Stimulated activated CD4-positive, alpha-beta T cell treated with anti-CD3 and anti-CD28 coated beads, Interleukin-12 subunit alpha, Interleukin-12 subunit beta, amount 100 ng/mL, for 48 hours (primary cell): ENCODE measurements around the gene FKRP.
A peak's percentile ranks its signal among the peaks of the same experiment; 100 is the strongest.
"Not testable (repeated sequence)": the region's sequence is repeated elsewhere in the genome, so short reads cannot be mapped to it uniquely, and the experiment has no call there.

ENCODE experiments used
- DNase-seq, 3 donors: peaks; one replicate each; pipeline ENCODE4 v3.0.0-alpha.2; 2020; ENCODE audit warnings: low read depth in 2 of 3, low spot score in 1 of 3

Gene FKRP

DNA sequence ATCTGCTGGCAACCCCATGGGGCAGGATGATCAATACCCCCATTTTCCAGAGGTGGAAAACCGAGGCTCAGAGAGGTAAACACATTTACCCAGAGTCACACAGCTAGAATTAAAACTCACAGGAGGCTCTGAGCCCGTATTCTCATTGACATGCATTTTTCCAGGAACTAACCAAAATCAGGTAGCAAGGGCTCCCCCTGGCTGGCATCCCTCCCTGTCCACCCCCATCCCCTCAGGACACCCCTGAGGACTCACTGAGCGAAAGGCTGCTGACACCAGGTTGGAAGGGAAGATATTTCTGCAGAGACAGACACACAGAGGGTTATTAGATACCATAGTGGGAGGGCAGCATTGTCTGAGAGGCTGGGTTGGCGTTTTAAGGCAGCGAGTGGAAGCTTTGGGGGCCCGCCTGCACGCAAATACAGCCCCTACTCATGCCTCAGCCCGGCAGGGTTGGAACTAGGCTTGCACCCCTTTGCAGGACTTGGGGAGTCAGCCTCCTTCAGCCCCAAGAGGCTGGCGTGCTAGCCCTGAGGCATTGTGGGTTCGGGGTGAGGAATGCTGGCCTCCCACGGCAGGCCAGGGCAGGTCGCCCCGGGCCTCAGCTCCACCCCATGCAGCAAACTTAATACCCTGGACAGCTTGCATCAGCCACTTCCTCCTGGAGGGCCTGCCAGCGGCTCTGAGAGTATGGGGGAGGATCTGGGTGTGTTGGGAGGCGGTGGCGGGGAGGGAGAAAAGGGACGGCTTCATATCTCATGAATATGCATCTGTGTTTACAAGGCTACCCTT is 38.6 kb downstream of the FKRP start:
- DNase-seq = peak; percentile 47 to 69 (median 68)

DNA sequence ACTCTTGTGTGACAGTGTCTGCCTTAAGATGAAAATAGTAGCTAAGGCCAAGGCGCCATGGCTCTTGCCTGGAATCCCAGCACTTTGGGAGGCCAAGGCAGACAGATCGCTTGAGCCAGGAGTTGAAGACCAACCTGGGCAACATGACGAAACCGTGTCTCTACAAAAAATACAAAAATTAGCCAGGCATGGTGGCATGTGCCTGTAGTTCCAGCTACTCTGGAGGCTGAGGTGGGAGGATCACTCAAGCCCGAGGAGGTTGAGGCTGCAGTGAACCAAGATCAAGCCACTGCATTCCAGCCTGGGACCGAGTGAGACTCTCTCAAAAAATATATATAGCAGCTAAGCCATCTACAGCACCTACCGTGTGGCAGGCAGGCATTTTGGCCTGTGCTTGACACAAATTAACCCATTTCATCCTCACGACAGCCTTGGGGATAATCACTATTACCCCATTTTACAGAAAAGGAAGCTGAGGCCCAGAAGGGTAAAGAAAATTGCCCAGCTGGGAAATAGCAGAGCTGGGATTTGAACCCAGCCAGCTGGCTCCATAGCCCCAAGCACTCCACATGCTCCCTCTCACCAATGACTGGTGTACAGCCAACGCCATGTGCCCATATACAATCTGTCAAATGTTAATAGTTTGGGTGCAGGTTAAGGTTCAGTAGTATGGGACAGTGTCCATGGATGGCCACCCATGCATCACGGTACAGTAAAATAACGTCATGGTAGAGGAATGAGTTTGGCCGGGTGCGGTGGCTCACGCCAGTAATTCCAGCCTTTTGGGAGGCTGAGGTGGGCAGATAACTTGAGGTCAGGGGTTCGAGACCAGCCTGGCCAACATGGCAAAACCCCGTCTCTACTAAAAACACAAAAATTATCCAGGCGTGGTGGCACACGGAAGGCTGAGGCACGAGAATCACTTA is 39.5 kb downstream of the FKRP start:
- no peak for DNase-seq

GRCh38 chr19:46785980-46786235 is 40.1 kb downstream of the FKRP start:
- DNase-seq = no peak

GRCh38 chr19:46786236-46787039 is 40.6 kb downstream of the FKRP start:
- peak; percentile 76 to 82 (median 81) for DNase-seq

DNA sequence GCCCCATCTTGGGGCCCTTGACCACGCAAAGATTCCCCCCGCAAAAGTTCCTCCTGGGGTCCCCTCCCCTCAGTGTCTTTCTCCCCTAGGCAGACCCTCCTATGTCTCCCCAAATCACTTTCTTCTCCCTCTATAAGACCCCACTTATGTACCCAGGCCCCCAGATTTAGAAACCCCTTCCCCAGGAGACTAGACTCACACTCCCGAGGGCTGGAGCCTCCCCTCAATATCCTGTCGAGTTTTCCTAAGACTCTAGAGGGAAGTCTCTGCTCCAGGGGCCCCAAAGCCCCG is 41.1 kb downstream of the FKRP start:
- DNase-seq = no peak

GRCh38 chr19:46787331-46788261 is 41.7 kb downstream of the FKRP start:
- peak in 2 of 3 donors; percentile 12 to 35 for DNase-seq

- DNase-seq = peak; percentile 99
These were observed 42.6 kb downstream of the FKRP start, which contains the start of gene SLC1A5 for GRCh38 chr19:46788262-46788967. Gene SLC1A5 (minus strand): TSS chr19:46788594. CDS start chr19:46787965, 629 bp downstream.

DNA sequence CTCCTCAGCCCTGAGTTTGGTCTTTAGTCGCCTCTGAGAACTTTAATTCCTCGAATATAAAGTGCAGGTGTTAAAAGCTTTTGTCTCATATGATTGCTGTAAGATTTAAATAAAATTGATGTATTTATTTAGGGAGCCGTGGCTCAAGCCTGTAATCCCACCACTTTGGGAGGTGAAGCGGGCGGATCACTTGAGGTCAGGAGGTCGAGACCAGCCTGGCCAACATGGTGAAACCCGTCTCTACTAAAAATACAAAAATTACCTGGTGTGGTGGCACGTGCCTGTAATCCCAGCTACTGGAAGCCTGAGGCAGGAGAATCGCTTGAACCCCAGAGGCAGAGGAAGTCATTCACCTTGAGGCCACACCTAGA is 43.1 kb downstream of the FKRP start:
- no peak for DNase-seq

DNA sequence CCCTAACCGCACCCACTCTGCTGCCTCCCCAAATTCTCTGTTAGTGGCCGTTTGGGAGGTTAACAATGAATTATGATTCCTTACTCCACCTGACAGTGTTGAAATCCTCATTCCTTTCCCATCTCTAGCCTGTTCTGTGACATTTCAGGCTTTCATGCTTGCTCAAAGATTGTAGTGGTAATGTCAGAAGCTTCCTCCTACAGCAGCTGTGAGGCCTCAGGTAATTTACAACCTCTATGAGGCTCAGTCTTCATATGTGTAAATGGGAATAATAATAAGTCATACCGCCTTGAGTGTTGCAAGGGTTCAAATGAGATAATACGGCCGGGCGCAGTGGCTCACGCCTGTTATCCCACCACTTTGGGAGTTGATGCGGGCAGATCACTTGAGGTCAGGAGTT is 43.5 kb downstream of the FKRP start:
- DNase-seq = no peak

GRCh38 chr19:46791944-46792343 is 46.1 kb downstream of the FKRP start:
- no peak for DNase-seq

DNA sequence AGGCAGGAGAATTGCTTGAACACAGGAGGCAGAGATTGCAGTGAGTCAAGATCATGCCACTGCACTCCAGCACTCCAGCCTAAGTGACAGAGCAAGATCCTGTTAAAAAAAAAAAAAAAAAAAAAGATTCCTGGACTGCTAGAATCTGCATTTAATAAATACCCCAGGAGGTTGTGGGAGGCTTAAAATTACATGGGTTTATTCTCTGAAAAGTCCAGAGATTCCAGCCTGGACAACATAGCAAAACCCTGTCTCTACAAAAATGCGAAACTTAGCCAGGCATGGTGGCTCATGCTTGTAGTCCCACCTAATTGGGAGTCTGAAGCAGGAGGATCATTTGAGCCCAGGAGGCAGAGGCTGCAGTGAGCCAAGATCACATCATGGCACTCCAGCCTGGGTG is 52.0 kb downstream of the FKRP start:
- no peak for DNase-seq

GRCh38 chr19:46798713-46799112 is 52.9 kb downstream of the FKRP start:
- DNase-seq = no peak

- no peak for DNase-seq
These were observed 56.3 kb downstream of the FKRP start for GRCh38 chr19:46802152-46802551.

GRCh38 chr19:46803555-46803954 is 57.7 kb downstream of the FKRP start:
- no peak for DNase-seq

GRCh38 chr19:46804432-46804831 is 58.6 kb downstream of the FKRP start:
- not testable (repeated sequence) for DNase-seq

DNA sequence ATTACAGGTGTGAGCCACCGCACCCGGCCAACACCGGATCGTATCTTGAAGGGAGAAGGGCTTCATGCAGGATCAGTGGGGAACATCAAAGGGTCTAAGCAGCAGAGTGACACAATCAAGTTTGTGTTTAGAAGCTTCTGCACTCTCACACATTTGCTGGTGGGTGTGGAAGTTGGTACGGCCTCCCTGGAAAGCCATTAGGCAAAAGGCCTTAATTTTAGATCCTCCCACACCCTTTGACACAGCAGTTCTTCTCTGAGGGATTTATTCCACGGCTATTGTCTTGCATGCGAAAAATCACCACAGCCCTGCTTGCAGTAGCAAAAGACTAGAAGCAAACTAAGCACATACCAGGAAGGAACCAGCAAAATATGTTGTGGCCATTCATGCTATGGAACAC is 60.8 kb downstream of the FKRP start:
- DNase-seq = no peak
